Measurements from ENCODE around the gene TASOR2. TPM values are rescaled to one million over a fixed set of nuclear protein-coding genes. Genes with fewer than 3 reads are reported as not detected.

The TASOR2 gene
- total RNA-seq, 1 donor from 2014 or later, result 36.1 TPM

DNA sequence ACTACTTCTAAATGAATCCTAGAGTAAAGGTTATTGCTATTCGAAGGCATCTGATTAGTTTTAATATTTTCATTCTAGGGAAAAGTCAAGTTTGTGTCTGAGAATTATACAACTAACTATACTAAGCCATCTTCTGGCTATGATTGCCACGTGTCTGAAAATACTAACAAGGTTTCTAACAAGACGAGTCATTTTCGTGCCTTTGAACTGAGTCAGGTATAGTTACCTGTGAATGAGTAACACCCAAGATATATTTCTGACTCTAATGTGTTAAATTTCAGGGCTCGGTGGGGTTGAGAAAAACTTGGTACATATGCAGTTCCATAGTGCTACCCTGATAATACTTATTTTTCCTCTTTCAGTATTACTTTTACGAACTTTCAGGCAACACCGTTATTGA is 35.5 kb downstream of the TASOR2 start:
- no peak for DNase-seq (ENCODE audit: low read depth)
- no peak overlapping the region for H3K4me3 ChIP-seq (ENCODE audit: low read depth, low read length)
- no peak for TF ChIP-seq CTCF (conservative IDR thresholded peaks at IDR 0.05; ENCODE audit: low read depth, low read length)

GRCh38 chr10:5723692-5724091 is 39.1 kb downstream of the TASOR2 start:
- no peak for DNase-seq (ENCODE audit: low read depth)
- TF ChIP-seq CTCF (conservative IDR thresholded peaks at IDR 0.05; ENCODE audit: low read depth, low read length), result no peak
- no peak overlapping the region for H3K4me3 ChIP-seq (ENCODE audit: low read depth, low read length)

DNA sequence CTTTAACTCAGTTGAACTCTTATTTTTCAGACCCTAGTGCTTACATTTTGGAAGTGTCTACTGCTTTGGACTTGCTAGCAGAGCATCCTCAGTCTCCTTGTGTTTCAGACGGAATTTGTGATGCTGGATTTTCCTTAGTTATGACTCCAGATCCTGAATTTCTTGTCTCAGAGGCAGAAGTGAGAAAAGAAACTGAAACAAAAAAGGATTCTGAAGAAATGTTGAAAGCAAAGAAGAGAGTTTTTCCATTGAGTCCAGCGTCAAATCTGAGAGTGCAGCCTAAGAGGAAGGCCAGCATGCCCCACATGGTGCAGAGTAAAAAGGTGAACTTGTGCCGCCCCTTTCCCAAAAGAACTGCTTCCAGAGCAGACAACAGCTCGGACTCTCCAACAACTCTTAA is 46.1 kb downstream of the TASOR2 start:
- DNase-seq (ENCODE audit: low read depth), result no peak
- TF ChIP-seq CTCF (conservative IDR thresholded peaks at IDR 0.05; ENCODE audit: low read depth, low read length), result no peak
- H3K4me3 ChIP-seq (ENCODE audit: low read depth, low read length), result no peak overlapping the region

- H3K4me3 ChIP-seq (ENCODE audit: low read depth, low read length), result no peak overlapping the region
- no peak for DNase-seq (ENCODE audit: low read depth)
- no peak for TF ChIP-seq CTCF (conservative IDR thresholded peaks at IDR 0.05; ENCODE audit: low read depth, low read length)
Measured at GRCh38 chr10:5731559-5731958, 46.9 kb downstream of the TASOR2 start.

GRCh38 chr10:5732141-5732540 is 47.5 kb downstream of the TASOR2 start:
- no peak for TF ChIP-seq CTCF (conservative IDR thresholded peaks at IDR 0.05; ENCODE audit: low read depth, low read length)
- DNase-seq (ENCODE audit: low read depth), result no peak
- no peak overlapping the region for H3K4me3 ChIP-seq (ENCODE audit: low read depth, low read length)

Other genes with a start within 250 kb of the TASOR2 start
- gene CALML5, start 185.3 kb upstream of the TASOR2 start, total RNA-seq, result 0.65 TPM in 1 of 2 replicates, not detected in the other
- not detected in 2 replicates for gene CALML3, start 159.9 kb upstream of the TASOR2 start, total RNA-seq
- 12.3 and 12.8 TPM in 2 replicates for gene ASB13, start 18.2 kb upstream of the TASOR2 start, total RNA-seq
- gene GDI2, start 128.6 kb downstream of the TASOR2 start, total RNA-seq, result 402 and 472 TPM in 2 replicates
- 3.7 and 8.0 TPM in 2 replicates for gene ANKRD16, start 205.1 kb downstream of the TASOR2 start, total RNA-seq
- 48.3 and 68.4 TPM in 2 replicates for gene FBH1, start 205.4 kb downstream of the TASOR2 start, total RNA-seq

Data from epithelial cell of proximal tubule (primary cell).